ENCODE data around the gene SDC1. TPM values are rescaled to one million over a fixed set of nuclear protein-coding genes. Genes with fewer than 3 reads are reported as not detected.

SDC1 gene
- total and polyA plus RNA-seq, 2 of the 8 experiments (the other 6 are each of a cell fraction or from before 2014, with no cell fraction given), result 45.3 to 73.3 TPM

DNA sequence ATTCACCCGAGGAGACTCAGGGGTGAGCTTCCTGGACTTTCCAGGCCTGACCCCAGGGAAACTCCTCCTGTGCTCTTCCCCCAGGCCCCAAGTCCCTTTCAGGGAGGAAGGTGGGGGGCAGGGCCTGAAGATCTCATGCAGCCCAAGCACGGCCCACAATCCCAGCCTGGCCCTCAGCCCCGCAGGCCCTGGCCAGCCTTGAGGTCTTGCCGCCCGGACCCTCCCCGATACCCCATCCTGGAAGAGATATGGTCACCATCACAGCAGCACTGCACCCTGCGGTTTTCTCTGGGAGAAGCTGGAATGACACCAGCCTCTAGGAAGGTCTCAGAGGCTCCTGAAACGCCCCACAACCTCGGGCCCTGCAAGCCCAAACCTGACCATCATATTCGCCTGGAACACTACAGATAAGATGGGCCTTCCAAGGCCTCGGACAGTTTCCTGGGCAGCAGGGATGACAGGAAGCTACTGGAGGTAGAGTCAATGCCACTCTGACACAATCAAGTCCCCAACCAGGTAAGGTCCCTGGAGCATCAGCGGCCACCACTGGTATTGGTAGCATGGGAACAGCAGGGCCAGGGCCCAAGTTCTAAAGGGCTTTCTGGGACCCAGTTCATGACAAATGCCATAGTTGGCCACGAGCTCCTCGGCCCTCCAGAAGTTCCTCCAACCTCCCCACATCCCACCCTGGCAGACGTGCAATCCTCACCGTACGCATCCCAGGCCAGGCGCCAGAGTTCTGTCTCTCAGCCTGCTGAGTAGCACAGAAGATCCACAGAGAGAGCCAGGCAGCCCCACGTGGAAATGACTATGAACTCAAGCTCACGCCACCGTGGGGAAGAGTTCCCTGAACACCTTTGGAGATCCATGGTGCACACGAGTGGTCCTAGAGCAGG, 8.6 kb downstream of the SDC1 start (continued):
- TF ChIP-seq SIN3A (conservative IDR thresholded peaks at IDR 0.05 in 1 of 2, IDR thresholded peaks at IDR 0.05 in 1 of 2; ENCODE audit: low read depth in 1 of 2, low read length in 2 of 2), result no peak
